NCI-H1694 (cell line): ENCODE results near the gene SMIM15.

Experiments
- DNase-seq: peaks from one replicate; lab custom pipeline; 2025; lab: John Stamatoyannopoulos, UW

Gene SMIM15

GRCh38 chr5:61159836-61160235, 2.4 kb downstream of the SMIM15 start:
- DNase-seq = no peak

- no peak for DNase-seq
Observed at GRCh38 chr5:61159070-61159469, 3.2 kb downstream of the SMIM15 start.

GRCh38 chr5:61151893-61152292, 10.4 kb downstream of the SMIM15 start:
- DNase-seq = no peak

- DNase-seq = no peak
Observed at GRCh38 chr5:61148515-61148914, 13.8 kb downstream of the SMIM15 start.

- DNase-seq = no peak
Observed at GRCh38 chr5:61142811-61143210, 19.5 kb downstream of the SMIM15 start.

GRCh38 chr5:61142391-61142790, 19.9 kb downstream of the SMIM15 start:
- DNase-seq = no peak

GRCh38 chr5:61141801-61142200, 20.5 kb downstream of the SMIM15 start:
- DNase-seq = no peak

- no peak for DNase-seq
Observed at GRCh38 chr5:61139931-61140330, 22.3 kb downstream of the SMIM15 start.

- DNase-seq = no peak
Observed at GRCh38 chr5:61139094-61139873, 23.0 kb downstream of the SMIM15 start.

GRCh38 chr5:61137835-61138234, 24.4 kb downstream of the SMIM15 start:
- no peak for DNase-seq

GRCh38 chr5:61132559-61132958, 29.7 kb downstream of the SMIM15 start:
- no peak for DNase-seq

- DNase-seq = no peak
Observed at GRCh38 chr5:61130289-61130688, 32.0 kb downstream of the SMIM15 start.

GRCh38 chr5:61123145-61123544, 39.1 kb downstream of the SMIM15 start:
- DNase-seq = no peak

- no peak for DNase-seq
Observed at GRCh38 chr5:61120534-61120933, 41.7 kb downstream of the SMIM15 start.

GRCh38 chr5:61119066-61119465, 43.2 kb downstream of the SMIM15 start:
- DNase-seq = no peak

GRCh38 chr5:61115968-61116367, 46.3 kb downstream of the SMIM15 start:
- DNase-seq = no peak

GRCh38 chr5:61114441-61114840, 47.8 kb downstream of the SMIM15 start:
- DNase-seq = no peak
